SK-MEL-5 (cell line): ENCODE data around the gene ZPLD1. TPM values are rescaled to one million over a fixed set of nuclear protein-coding genes. Genes with fewer than 3 reads are reported as not detected.

ENCODE experiments used
- DNase-seq: peaks from one replicate; pipeline ENCODE4 v3.0.0-alpha.2; 2016; ENCODE audit warnings: low read depth, low spot score
- in situ Hi-C: cut with HindIII; loops from 2 replicates; pipeline ENCODE4 v1.10.0; 2016; ENCODE audit warnings: low sequenced_read_pairs, high pct_unique_total_duplicates, low pct_unique_long_range_greater_than_20kb
- total RNA-seq: library from RNA; depleted of rRNA; stranded (reverse); fragments of >200 nt; shearing (Covaris generic); gene quantifications from 2 replicates; pipeline ENCODE4 v1.2.3, GENCODE V29; 2014

The ZPLD1 gene
- total RNA-seq, 1 experiment from 2014 or later, result 0.11 TPM

DNA sequence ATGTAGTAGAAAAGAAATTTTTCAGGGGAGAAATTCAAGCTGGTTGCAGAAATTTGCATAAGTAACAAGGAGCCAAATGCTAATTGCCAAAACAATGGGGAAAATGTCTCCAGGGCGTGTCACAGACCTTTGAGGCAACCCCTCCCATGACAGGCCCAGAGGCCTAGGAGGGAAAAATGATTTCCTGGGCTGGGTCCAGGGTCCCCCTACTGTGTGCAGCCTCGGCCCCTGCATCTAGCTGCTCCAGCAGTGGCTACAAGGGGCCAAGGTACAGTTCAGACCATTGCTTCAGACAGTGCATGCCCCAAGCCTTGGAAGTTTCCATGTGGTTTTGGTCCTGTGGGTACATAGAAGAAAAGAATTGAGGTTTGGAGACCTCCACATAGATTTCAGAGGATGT is 70.7 kb downstream of the ZPLD1 start:
- no peak for DNase-seq
- in situ Hi-C loops, result no loop called here

GRCh38 chr3:102510663-102511062 is 75.8 kb downstream of the ZPLD1 start:
- DNase-seq, result no peak
- in situ Hi-C loops, result no loop called here

DNA sequence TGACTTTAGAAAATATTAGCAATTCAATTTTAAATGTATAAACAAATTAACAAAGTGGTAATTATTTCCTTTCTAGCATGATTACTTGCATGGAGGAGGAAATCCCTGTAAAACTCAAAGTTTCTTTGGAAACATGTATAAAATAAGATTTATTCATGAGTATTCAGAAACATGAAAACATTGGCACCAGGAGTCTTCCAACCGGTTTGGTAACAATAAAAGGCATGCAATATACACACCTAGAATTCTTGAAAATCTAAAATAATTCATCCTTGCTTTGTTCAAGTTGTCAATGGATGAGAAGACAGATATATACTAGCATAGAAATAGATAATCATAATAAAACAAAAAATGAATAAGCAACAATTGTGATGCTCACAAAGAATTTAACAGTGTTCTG is 76.4 kb downstream of the ZPLD1 start:
- in situ Hi-C loops, result no loop called here
- DNase-seq, result no peak

DNA sequence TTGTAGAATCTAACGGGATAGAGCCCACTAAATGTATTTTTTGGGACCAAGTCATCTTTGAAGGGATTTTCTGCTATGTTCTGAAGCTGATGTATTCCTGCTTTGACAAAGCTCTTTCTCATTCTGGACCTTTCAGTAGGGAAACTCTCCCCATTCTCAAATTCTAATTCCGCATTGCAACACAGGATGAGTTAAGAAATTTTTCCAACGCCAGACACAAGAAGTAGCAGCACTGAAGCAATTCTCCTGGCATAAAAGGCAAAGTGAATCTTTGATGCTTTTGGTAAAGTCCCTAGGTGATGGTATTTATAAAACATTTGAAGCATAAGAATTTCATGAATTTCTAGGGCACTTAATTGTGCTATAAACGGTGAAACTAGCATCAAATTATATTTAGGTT is 76.8 kb downstream of the ZPLD1 start:
- DNase-seq, result no peak

DNA sequence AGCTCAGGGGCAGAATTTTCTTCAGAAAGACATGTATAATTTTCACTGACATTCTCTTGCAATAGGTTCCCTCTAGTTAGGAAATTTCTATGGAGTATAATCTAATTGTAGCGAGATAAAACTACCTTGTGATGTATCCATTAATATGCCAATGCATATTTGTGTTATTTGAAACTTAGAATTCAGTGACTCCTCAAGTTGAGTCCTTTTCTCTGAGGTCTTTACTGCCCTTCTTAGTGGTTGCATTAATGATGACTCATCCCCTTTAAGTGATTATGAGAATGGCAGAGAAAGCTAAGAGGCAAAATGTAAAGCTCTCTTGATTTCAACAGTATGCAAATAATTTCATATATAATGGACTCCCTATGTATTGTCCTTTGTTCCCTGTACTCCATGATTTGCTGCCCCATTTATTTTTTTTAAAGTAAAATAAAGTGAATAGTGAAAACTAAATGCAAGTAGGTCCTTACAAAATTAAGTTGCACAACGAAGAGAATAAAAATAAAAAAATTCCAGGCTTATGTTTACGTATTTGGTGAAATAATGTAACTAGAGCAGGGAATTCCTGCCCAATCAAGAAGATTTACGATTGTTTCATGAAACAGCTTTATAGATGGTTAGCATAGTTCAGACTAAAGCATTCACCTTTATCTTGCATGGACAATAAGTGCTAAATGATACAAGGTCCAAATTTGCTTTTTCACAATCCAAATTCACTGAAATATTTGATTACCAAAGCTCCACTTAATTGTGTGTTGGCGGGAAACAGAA is 78.1 kb downstream of the ZPLD1 start:
- peak; percentile 44 for DNase-seq

More for the DNA sequence above, 76.8 kb downstream of the ZPLD1 start:
- in situ Hi-C loops, result no loop called here

GRCh38 chr3:102514241-102514640 is 79.4 kb downstream of the ZPLD1 start:
- in situ Hi-C loops, result no loop called here
- DNase-seq, result no peak

More for the DNA sequence above, 78.1 kb downstream of the ZPLD1 start:
- in situ Hi-C loops, result no loop called here

DNA sequence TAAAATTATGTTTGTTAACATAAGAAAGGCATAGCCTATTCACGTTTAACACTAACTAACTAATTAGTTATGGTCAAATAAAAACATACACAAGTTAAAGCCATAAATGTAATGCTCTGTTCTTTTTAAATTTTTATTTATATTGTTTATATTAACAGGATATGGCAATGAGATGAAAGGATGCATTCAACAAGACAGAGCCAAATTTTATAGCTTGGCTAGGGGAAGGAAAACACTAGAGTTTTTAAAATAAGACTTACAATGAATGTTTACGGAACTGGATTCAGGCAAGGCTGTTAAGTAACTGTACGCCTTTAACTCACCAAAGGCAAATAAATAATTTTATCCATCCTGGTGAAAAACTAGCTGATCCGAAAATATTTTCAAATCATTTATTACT is 86.4 kb downstream of the ZPLD1 start:
- in situ Hi-C loops, result no loop called here
- no peak for DNase-seq

DNA sequence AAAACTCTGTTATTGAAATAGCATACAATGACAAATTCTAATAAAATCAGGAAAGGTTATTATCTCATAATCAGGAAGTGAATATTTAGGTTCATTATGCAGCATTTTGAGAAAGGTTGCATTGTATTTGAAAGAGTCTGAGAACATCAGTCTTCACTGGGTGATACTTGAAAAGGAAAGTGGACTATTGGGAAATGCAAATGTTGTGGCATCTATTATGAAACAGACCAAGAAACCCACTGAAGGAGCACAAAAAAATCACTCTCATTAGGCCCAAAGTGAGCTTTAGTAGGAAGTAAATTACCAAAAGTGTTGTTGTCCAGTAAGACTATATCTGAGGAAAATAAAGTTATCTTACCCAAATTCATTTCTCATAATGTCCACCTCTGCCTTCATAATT is 90.8 kb downstream of the ZPLD1 start:
- in situ Hi-C loops, result loop anchor here (25.0 kb wide), 1 partner anchor 713 kb away; no protein-coding TSS in a partner anchor
- no peak for DNase-seq

DNA sequence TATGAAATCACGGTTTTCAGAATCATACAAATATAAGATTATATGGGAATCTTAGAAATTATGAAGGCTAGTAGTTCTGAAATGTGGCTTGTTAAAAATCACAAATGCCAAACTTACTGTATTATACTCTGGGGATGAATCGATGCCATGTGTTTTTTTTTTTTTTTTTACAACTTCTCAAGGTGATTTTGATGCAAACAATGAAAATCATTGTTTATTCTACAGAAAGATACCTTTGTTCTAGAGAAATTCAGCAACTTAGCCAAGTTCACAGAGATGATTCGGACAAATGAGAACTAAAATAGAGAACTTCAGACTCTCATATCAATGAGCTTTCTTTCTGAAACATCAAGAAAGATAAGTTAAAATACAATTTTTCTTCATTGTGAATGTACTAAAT is 92.0 kb downstream of the ZPLD1 start:
- DNase-seq, result peak; percentile 74
- in situ Hi-C loops, result loop anchor here (25.0 kb wide), 1 partner anchor 715 kb away; no protein-coding TSS in a partner anchor

- in situ Hi-C loops, result loop anchor here (25.0 kb wide), 1 partner anchor 716 kb away; no protein-coding TSS in a partner anchor
- no peak for DNase-seq
Measured at GRCh38 chr3:102528727-102529126, 93.9 kb downstream of the ZPLD1 start.
